Adrenal gland (tissue), 12 donors: ENCODE data around the gene SWT1. TPM values are rescaled to one million over a fixed set of nuclear protein-coding genes. Genes with fewer than 3 reads are reported as not detected.
"Not testable (repeated sequence)": the region's sequence is repeated elsewhere in the genome, so short reads cannot be mapped to it uniquely, and the experiment has no call there.

Source experiments
- DNase-seq, 7 donors: peaks; one replicate each; pipeline ENCODE4 v3.0.0-alpha.2; 2019 to 2020
- H3K27ac ChIP-seq, 5 donors: fragments of 200-600 bp; sonication (generic) in 4 of 5; 1 replicate in 3 of 5; 2 replicates in 2 of 5; pipeline versions ENCODE4 v1.5.1 to v1.8.0; 2016 to 2020; ENCODE audit warnings: mild to moderate bottlenecking in 1 of 5
- H3K27me3 ChIP-seq: fragments of 200-600 bp; 2 replicates; pipeline ENCODE4 v1.8.0; 2021
- H3K36me3 ChIP-seq, 2 donors: fragments of 200-600 bp; replicated peaks in 1 of 2; 1 replicate in 1 of 2; 2 replicates in 1 of 2; pipeline versions ENCODE4 v1.5.1 to v1.8.0; 2018 to 2022
- H3K4me1 ChIP-seq, 2 donors: fragments of 200-600 bp; replicated peaks in 1 of 2; 1 replicate in 1 of 2; 2 replicates in 1 of 2; pipeline versions ENCODE4 v1.5.1 to v1.8.0; 2018 to 2021
- H3K4me3 ChIP-seq, 4 donors: fragments of 200-600 bp; sonication (generic) in 3 of 4; one replicate each; pipeline ENCODE4 v1.5.1; 2016 to 2018
- H3K9me3 ChIP-seq, 3 donors: fragments of 200-600 bp; sonication (generic) in 1 of 3; replicated peaks in 1 of 3; 1 replicate in 2 of 3; 2 replicates in 1 of 3; pipeline versions ENCODE4 v1.5.1 to v1.8.0; 2016 to 2021
- POLR2A ChIP-seq, 2 donors: fragments of 450-650 bp; IDR thresholded peaks; one replicate each; pipeline ENCODE4 v1.6.1; 2017; ENCODE audit warnings: antibody characterized with exemption in 2 of 2, mild to moderate bottlenecking in 2 of 2, moderate library complexity in 1 of 2
- WGBS, 4 donors: extraction: QIAGEN DNeasy Blood & Tissue Kit in 2 of 4; methylation state at CpG; one replicate each; pipeline versions ENCODE4 v1.1.5 to v1.1.7; 2013 to 2017; 5-methylcytosine and 5-hydroxymethylcytosine counted together
- intact Hi-C, 2 donors: fragments of 100-400 bp; cut with DNase I; formaldehyde crosslinking; loops; one replicate each; pipeline versions ENCODE4 v1.14.1 to v1.15.0; 2022 to 2023
- polyA plus RNA-seq, 3 donors: library from polyadenylated mRNA; stranded (reverse); fragments of 200-250 nt in 2 of 3; fragments of 350-450 nt in 1 of 3; fragmentation: Illumina TruSeq in 1 of 3; extraction: RNeasy Lipid Tissue Mini Kit (QIAGEN cat#74804) in 1 of 3; gene quantifications; one replicate each; pipeline ENCODE4 v1.2.3, GENCODE V29; 2013 to 2014
- total RNA-seq, 9 donors: library from RNA; depleted of rRNA in 4 of 9; stranded (reverse); fragments of >200 nt in 4 of 9; fragments of 120-200 nt in 1 of 9; fragmentation: NEBNext Ultra II Directional in 1 of 9; extraction: Animal tissue kit (Norgen Biotek cat#: 25700) in 1 of 9; gene quantifications; one replicate each; pipeline versions ENCODE4 v1.1.0 to v1.2.4, GENCODE V29; 2013 to 2023
- TF ChIP-seq, protein P1 (sequence below), 6 experiments: fragments of 450-650 bp in 4 of 6; fragments of 200-600 bp in 2 of 6; sonication (generic) in 1 of 6; IDR thresholded peaks; 1 replicate in 5 of 6; 2 replicates in 1 of 6; pipeline versions ENCODE4 v1.5.1 to v1.8.0; 2016 to 2021; ENCODE audit warnings: antibody characterized with exemption in 6 of 6, mild to moderate bottlenecking in 2 of 6, moderate library complexity in 1 of 6
- donor health status: healthy with polysubstance abuse.
- donor health status: Bipolar disorder and iron deficiency.
- donor health status: DM: yes; HTN: yes; CAD: no.
- donor health status: DM: no; HTN: no; CAD: no.
- donor health status: DM: no; HTN: no; CAD: no.
- donor health status: DM: yes; HTN: yes; CAD: no.

Gene SWT1
- total and polyA plus RNA-seq, 12 donors: 1.9 to 11.0 (median 5.6) TPM

DNA sequence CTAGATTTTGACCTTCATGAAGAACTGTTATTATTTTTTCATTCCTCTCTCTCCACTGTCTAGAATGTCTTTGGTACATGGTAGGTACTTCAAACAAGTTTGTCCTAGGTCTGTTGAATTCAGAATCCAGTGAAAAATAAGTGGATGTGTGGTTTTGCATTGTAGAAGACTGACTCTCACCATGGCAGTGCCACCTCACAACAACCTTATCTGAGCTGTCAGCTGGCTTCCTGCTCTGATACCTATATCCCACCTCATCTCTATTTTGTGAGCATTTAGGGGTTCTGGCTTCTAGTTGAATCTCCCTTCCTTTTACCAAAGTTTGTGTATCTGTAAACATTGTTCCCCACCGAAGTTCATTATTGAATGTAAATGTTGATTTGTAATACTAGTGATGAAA, 9.1 kb downstream of the SWT1 start:
- Histone ChIP-seq H3K9me3 (no peaks in the 10 kb centered on the region), H3K4me1 (peaks cover 0 to 4% of the 10 kb centered on the region in 2 donors), H3K27ac (peak overlapping the region in 1 of 5 donors; percentile 1), H3K36me3 (no peaks in the 10 kb centered on the region), H3K4me3 (no peak overlapping the region), H3K27me3 (no peaks in the 10 kb centered on the region)
- 60 to 91% (median 74%) methylated on average over 1 of the region's 1 CpG for whole genome bisulfite sequencing, 4 donors
- TF ChIP-seq, protein P1, sequence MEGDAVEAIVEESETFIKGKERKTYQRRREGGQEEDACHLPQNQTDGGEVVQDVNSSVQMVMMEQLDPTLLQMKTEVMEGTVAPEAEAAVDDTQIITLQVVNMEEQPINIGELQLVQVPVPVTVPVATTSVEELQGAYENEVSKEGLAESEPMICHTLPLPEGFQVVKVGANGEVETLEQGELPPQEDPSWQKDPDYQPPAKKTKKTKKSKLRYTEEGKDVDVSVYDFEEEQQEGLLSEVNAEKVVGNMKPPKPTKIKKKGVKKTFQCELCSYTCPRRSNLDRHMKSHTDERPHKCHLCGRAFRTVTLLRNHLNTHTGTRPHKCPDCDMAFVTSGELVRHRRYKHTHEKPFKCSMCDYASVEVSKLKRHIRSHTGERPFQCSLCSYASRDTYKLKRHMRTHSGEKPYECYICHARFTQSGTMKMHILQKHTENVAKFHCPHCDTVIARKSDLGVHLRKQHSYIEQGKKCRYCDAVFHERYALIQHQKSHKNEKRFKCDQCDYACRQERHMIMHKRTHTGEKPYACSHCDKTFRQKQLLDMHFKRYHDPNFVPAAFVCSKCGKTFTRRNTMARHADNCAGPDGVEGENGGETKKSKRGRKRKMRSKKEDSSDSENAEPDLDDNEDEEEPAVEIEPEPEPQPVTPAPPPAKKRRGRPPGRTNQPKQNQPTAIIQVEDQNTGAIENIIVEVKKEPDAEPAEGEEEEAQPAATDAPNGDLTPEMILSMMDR (IDR thresholded peaks at IDR 0.05): no peak
- no peak for TF ChIP-seq POLR2A (IDR thresholded peaks at IDR 0.05)
- DNase-seq: no peak
- intact Hi-C loops: loop anchor here in 1 of 2 donors (10.0 kb wide), 1 partner anchor 181 kb away; no protein-coding TSS in a partner anchor

DNA sequence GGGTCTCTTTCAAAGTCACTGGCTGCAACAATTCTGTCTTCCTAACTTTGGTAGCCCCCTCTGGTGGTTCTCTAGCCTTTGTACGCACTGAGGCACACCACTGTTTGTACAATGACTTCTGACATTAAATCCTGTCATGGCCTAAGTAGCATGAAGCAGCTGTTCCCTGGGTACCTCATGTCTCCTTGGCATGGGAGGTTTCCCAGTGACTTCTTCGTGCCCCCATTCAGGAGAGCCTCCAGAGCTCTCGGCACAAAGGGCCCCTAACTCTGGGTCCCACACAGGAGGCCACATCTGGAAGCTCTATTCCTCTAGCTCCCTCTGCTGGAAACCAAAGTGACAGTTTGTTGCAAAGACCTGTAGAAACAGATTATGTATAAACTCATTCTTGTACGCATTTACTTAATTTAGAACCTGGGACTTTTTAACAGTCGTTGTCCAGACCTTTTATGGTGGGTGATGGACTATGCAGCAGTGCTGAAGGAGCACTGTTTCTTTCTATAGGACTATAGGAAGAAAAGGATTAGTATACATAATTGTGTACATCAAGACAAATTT, 13.4 kb downstream of the SWT1 start:
- TF ChIP-seq, protein P1 (IDR thresholded peaks at IDR 0.05): peak; percentile 50 to 72 (median 64)
- TF ChIP-seq POLR2A (IDR thresholded peaks at IDR 0.05): no peak
- DNase-seq: peak; percentile 25 to 63 (median 52)
- Histone ChIP-seq H3K9me3 (no peaks in the 10 kb centered on the region), H3K27me3 (no peaks in the 10 kb centered on the region), H3K4me3 (no peak overlapping the region), H3K27ac (no peak overlapping the region), H3K4me1 (peaks cover 0 to 4% of the 10 kb centered on the region in 2 donors), H3K36me3 (no peaks in the 10 kb centered on the region)
- intact Hi-C loops: loop anchor here in 1 of 2 donors (10.0 kb wide), 1 partner anchor 186 kb away; no protein-coding TSS in a partner anchor
- 24 to 29% (median 25%) methylated on average over 5 of the region's 5 CpGs for WGBS, 4 donors

DNA sequence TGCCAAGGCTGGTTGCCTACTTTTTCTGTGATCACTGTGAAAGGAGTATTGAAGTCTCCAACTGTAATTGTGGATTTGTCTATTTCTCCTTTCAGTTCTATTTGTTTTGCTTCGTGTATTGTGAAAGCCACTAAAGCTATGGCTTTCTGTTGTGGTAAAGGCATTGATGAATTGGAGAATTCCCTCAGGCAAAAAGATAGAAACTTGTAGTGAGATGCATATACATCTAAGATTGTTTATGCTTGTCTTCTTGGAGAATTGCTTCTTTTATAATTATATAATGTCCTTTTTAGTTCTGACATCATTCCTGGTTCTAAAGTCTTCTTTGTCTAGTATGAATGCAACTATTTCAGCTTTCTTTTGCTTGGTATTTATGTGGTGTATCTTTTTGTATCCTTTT, 36.8 kb downstream of the SWT1 start:
- intact Hi-C loops: no loop called here
- no peaks in the 10 kb centered on the region for H3K36me3 ChIP-seq
- H3K27ac ChIP-seq: no peak overlapping the region
- H3K4me3 ChIP-seq: no peak overlapping the region
- no peak for TF ChIP-seq POLR2A (IDR thresholded peaks at IDR 0.05)
- TF ChIP-seq, protein P1 (IDR thresholded peaks at IDR 0.05): no peak
- 75 to 95% (median 84%) methylated on average over 1 of the region's 1 CpG for WGBS, 4 donors
- H3K27me3 ChIP-seq: no peaks in the 10 kb centered on the region
- DNase-seq: no peak
- no peaks in the 10 kb centered on the region for H3K4me1 ChIP-seq
- no peaks in the 10 kb centered on the region for H3K9me3 ChIP-seq

DNA sequence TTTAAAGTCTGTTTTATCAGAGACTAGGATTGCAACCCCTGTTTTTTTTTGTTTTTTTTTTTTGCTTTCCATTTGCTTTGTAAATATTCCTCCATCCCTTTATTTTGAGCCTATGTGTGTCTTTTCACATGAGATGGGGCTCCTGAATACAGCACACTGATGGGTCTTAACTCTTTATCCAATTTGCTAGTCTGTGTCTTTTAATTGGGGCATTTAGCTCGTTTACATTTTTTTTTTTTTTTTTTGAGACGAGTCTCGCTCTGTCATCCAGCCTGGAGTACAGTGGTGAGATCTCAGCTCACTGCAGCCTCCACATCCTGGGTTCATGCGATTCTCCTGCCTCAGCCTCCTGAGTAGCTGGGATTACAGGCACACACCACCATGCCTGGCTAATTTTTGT, 41.7 kb downstream of the SWT1 start:
- H3K27ac ChIP-seq, H3K9me3 ChIP-seq, H3K4me1 ChIP-seq, intact Hi-C loops, H3K27me3 ChIP-seq, H3K4me3 ChIP-seq, H3K36me3 ChIP-seq, DNase-seq: not testable (repeated sequence)
- 91 to 96% (median 93%) methylated on average over 1 to 4 of the region's 4 CpGs for WGBS, 4 donors

DNA sequence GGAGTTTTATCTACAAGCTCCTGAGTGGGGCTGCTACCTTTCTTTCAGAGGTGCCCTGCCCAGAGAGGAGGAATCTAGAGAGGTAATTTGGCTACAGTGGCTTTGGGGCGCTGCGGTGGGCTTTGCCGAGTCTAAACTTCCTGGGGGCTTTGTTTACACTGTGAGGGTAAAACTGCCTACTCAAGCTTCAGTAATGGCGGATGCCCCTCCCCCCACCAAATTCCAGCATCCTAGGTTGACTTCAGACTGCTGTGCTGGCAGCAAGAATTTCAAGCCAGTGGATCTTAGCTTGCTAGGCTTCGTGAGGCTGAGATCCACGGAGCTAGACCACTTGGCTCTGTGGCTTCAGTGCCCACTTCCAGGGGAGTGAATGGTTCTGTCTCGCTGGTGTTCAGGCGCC, 43.9 kb downstream of the SWT1 start:
- WGBS, 4 donors: 96 to 100% (median 98%) methylated on average over 4 to 8 of the region's 8 CpGs
- no peak for DNase-seq
- TF ChIP-seq POLR2A (IDR thresholded peaks at IDR 0.05): no peak
- TF ChIP-seq, protein P1 (IDR thresholded peaks at IDR 0.05): no peak
- Histone ChIP-seq H3K27ac (no peak overlapping the region), H3K27me3 (no peaks in the 10 kb centered on the region), H3K36me3 (no peaks in the 10 kb centered on the region), H3K4me1 (no peaks in the 10 kb centered on the region), H3K4me3 (no peak overlapping the region), H3K9me3 (no peaks in the 10 kb centered on the region)
- intact Hi-C loops: no loop called here
